Measurements from ENCODE around the gene GRHL1.
"Not testable (repeated sequence)": the region's sequence is repeated elsewhere in the genome, so short reads cannot be mapped to it uniquely, and the experiment has no call there.

Gene GRHL1

GRCh38 chr2:10009811-10010781 is 58.6 kb downstream of the GRHL1 start:
- DNase-seq (ENCODE audit: low spot score) = no peak

DNA sequence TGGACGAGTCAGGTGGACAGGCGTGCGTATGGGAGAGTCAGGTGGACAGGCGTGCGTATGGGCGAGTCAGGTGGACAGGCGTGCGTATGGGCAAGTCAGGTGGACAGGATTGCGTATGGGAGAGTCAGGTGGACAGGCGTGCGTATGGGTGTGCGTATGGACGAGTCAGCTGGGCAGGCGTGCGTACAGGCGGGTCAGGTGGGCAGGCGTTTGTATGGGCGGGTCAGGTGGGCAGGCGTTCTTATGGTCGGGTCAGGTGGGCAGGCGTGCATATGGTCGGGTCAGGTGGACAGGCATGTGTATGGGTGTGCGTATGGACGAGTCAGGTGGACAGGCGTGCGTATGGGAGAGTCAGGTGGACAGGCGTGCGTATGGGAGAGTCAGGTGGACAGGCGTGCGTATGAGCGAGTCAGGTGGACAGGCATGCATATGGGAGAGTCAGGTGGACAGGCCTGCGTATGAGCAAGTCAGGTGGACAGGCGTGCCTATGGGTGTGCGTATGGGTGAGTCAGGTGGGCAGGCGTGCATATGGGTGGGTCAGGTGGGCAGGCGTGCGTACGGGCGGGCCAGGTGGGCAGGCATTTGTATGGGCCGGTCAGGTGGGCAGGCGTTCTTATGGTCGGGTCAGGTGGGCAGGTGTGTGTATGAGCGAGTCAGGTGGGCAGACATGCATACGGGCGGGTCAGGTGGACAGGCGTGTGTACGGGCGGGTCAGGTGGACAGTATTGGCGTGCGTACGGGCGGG is 59.5 kb downstream of the GRHL1 start:
- not testable (repeated sequence) for DNase-seq (ENCODE audit: low spot score)

DNA sequence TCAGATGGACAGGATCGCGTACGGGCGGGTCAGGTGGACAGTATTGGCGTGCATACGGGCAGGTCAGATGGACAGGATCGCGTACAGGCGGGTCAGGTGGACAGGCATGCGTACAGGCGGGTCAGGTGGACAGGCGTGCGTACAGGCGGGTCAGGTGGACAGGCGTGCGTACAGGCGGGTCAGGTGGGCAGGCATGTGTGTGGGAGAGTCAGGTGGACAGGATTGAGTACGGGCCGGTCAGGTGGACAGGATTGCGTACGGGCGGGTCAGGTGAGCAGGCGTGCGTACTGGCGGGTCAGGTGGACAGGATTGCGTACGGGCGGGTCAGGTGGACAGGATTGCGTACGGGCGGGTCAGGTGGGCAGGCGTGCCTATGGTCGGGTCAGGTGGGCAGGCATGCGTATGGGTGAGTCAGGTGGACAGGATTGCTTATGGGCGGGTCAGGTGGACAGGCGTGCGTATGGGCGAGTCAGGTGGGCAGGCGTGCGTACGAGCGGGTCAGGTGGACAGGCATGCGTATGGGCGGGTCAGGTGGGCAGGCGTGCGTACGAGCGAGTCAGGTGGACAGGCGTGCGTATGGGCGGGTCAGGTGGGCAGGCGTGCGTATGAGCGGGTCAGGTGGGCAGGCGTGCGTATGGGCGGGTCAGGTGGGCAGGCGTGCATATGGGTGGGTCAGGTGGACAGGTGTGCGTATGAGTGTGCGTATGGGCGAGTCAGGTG is 60.3 kb downstream of the GRHL1 start:
- DNase-seq (ENCODE audit: low spot score) = not testable (repeated sequence)

- not testable (repeated sequence) for DNase-seq (ENCODE audit: low spot score)
Observed at GRCh38 chr2:10012366-10012962, 61.0 kb downstream of the GRHL1 start.

GRCh38 chr2:10012963-10013461 is 61.5 kb downstream of the GRHL1 start:
- DNase-seq (ENCODE audit: low spot score) = no peak

DNA sequence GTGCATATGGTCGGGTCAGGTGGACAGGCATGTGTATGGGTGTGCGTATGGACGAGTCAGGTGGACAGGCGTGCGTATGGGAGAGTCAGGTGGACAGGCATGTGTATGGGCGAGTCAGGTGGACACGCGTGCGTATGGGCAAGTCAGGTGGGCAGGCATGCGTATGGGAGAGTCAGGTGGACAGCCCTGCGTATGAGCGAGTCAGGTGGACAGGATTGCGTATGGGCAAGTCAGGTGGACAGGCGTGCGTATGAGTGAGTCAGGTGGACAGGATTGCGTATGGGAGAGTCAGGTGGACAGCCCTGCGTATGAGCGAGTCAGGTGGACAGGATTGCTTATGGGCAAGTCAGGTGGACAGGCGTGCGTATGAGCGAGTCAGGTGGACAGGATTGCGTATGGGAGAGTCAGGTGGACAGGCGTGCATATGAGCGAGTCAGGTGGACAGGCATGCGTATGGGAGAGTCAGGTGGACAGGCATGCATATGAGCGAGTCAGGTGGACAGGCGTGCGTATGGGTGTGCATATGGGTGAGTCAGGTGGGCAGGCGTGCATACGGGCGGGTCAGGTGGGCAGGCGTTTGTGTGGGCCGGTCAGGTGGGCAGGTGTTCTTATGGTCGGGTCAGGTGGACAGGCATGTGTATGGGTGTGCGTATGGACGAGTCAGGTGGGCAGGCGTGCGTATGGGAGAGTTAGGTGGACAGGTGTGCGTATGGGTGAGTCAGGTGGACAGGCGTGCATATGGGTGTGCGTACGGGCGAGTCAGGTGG is 62.3 kb downstream of the GRHL1 start:
- not testable (repeated sequence) for DNase-seq (ENCODE audit: low spot score)

GRCh38 chr2:10014418-10015190 is 63.1 kb downstream of the GRHL1 start:
- DNase-seq (ENCODE audit: low spot score) = no peak

DNA sequence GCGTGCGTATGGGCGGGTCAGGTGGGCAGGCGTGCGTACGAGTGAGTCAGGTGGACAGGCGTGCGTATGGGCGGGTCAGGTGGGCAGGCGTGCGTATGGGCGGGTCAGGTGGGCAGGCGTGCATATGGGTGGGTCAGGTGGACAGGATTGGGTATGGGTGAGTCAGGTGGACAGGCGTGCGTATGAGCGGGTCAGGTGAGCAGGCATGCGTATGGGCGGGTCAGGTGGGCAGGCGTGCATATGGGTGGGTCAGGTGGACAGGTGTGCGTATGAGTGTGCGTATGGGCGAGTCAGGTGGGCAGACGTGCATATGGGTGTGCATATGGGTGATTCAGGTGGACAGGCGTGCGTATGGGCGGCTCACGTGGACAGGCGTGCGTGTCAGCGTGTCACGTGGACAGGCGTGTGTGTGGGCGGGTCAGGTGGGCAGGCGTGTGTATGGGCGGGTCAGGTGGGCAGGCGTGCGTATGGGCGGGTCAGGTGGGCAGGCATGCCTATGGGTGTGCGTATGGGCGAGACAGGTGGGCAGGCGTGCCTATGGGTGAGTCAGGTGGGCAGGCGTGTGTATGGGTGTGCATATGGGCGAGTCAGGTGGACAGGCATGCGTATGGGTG is 64.0 kb downstream of the GRHL1 start:
- not testable (repeated sequence) for DNase-seq (ENCODE audit: low spot score)

DNA sequence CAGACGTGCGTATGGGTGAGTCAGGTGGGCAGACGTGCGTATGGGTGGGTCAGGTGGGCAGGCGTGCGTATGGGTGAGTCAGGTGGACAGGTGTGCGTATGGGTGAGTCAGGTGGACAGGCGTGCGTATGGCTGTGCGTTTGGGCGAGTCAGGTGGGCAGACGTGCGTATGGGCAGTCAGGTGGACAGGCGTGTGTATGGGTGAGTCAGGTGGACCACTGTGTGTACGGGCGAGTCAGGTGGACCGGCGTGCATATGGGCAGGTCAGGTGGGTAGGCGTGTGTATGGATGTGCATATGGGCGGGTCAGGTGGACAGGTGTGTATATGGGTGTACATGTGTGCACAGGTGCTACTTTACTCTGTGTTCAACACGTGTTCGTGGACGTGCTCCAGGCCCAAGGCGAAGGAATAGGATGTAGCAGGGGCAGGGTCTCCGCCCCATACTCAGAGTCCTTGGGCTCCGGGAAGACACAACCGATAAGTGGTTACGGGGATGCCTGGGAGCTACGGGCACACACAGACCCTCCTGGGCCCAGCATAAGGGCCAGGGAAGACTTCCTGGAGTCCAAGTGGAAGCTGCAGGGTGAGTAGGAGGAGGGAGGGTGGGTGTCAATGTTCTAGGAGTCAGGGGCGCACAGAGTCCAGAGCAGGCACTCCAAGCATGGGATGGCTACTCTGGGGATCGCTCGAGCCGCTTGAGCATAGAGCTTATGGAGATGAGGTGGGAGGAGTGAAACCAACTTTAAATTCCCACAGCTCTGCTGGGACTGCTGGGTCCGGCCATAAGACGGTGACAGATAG is 64.7 kb downstream of the GRHL1 start:
- DNase-seq (ENCODE audit: low spot score) = no peak

DNA sequence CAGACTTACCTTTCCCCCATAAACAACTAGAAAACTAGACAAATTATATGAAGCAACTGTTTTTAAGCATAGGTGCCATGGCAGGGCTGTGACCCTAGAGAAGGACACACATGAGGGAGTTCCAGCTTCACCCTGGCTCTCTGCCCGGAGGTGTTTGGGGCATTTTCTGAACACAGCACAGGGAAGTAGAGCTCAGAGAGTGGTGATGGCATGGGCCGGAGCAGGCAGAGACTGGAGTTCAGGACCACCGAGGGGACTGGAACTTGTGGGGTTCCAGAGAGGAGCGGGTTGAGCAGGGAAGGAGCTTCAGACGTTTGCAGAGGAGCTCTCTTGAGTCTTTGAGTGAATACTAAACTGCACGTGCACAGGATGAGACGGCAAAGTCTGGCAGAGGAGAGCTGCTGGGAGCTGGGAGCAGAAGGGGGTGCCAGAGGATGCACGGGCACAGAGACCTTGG is 65.3 kb downstream of the GRHL1 start:
- no peak for DNase-seq (ENCODE audit: low spot score)

DNA sequence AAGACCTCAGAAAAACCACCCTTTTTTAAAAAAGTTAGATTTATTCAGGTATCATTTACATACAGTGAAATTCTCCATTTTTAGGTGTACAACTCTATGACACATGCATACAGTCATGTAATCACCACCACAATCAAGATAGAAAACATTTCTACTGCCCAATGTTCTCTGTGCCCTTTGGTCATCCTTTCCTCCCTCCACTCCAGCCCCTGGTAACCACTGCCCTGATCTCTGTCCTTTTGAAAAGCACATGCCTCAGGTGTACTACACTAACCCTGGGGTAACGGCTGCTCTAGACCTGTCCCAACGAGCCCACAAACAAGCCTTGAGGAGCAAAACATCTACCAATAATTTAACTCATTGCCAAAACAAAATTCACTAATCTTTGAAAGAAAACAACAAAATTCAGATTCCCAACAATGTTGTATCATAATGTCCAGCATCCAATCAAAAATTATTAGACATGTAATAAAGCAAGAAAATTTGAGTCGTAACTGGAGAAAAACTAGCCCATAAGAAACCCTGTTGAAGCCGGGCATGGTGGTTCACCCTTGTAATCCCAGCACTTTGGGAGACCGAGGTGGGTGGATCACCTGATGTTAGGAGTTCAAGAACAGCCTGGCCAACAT is 65.9 kb downstream of the GRHL1 start:
- no peak for DNase-seq (ENCODE audit: low spot score)

GRCh38 chr2:10019174-10019573 is 67.7 kb downstream of the GRHL1 start:
- DNase-seq (ENCODE audit: low spot score) = no peak

GRCh38 chr2:10019602-10020400 is 68.3 kb downstream of the GRHL1 start:
- DNase-seq (ENCODE audit: low spot score) = no peak

GRCh38 chr2:10022041-10022421 is 70.5 kb downstream of the GRHL1 start:
- DNase-seq (ENCODE audit: low spot score) = no peak

DNA sequence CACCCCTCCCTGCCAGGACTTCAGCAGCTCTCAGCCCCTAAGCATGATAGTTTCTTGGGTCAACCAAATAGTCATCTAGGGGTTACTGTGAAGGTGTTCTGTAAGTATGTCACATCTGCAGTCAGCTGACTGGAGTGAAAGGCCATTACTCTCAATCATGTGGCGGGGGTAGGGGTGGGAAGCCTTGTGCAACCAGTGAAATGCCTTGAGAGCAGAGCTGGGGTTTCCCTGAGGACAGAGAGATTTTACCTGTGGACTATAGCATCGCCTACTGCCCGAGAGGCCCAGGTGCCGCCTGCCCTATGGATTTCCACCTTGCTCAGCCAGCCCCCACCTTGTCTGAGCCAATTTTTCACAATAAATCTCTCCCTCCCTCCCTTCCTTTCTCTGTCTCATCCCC is 71.0 kb downstream of the GRHL1 start:
- DNase-seq (ENCODE audit: low spot score) = no peak

DNA sequence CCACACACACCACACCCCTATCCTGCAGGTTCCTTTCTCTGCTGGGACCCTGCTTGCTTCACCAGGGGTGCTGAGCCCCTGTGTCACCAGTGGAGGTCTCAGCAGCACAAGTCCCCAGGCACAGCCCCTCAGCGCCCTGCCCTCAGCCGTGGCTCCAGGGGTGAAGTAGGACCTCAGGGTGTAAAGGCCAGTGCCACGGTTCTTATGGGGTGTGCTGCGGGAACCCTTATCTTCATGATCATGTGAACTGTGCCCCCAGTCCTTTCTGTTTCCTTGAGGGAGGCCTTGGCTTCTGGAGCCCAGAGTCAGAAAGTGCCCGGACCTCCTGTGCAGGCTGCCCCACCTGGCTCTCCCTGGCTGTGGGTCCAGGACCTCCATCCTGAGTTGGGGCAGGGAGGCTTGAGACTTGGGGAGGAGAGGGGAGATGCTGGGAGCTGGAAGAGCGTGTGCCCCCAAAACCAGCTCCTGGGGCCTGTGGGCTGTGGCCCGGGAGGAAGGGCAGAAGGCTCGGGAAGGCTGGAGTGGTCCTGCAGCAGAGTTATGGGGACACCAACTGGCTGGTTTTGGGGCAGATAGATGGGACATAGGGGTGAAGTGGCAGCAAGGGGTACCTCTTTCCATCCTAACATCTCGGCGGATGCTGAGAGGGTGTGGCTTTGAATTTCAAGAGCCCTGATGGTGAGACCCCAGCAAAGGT is 71.6 kb downstream of the GRHL1 start:
- DNase-seq (ENCODE audit: low spot score) = no peak

Measured in RKO (cell line).